HUES48 (cell line): ENCODE results near the gene ELMOD1.

Source experiments
- H3K27ac ChIP-seq: one replicate; pipeline ENCODE4 v1.7.0; 2013; ENCODE audit warnings: low read depth, low read length, inconsistent platforms
- H3K27me3 ChIP-seq: 2 replicates; pipeline ENCODE4 v1.6.1; 2013; ENCODE audit warnings: mild to moderate bottlenecking, low read length; ENCODE audit not compliant: control insufficient read depth, insufficient read depth
- H3K36me3 ChIP-seq: 2 replicates; pipeline ENCODE4 v1.6.1; 2013; ENCODE audit warnings: low read length; ENCODE audit not compliant: control insufficient read depth, insufficient read depth
- H3K4me1 ChIP-seq: 2 replicates; pipeline ENCODE4 v1.6.1; 2013; ENCODE audit warnings: mild to moderate bottlenecking, low read length; ENCODE audit not compliant: control insufficient read depth, insufficient read depth
- H3K4me3 ChIP-seq: 2 replicates; pipeline ENCODE4 v1.5.1; 2013; ENCODE audit warnings: mild to moderate bottlenecking, low read depth, low read length
- H3K9ac ChIP-seq: 2 replicates; pipeline ENCODE4 v1.6.1; 2013; ENCODE audit warnings: mild to moderate bottlenecking, low read depth, low read length, moderate library complexity
- H3K9me3 ChIP-seq: 2 replicates; pipeline ENCODE4 v1.6.1; 2013; ENCODE audit warnings: low read length; ENCODE audit not compliant: control insufficient read depth, insufficient read depth

ELMOD1 gene

DNA sequence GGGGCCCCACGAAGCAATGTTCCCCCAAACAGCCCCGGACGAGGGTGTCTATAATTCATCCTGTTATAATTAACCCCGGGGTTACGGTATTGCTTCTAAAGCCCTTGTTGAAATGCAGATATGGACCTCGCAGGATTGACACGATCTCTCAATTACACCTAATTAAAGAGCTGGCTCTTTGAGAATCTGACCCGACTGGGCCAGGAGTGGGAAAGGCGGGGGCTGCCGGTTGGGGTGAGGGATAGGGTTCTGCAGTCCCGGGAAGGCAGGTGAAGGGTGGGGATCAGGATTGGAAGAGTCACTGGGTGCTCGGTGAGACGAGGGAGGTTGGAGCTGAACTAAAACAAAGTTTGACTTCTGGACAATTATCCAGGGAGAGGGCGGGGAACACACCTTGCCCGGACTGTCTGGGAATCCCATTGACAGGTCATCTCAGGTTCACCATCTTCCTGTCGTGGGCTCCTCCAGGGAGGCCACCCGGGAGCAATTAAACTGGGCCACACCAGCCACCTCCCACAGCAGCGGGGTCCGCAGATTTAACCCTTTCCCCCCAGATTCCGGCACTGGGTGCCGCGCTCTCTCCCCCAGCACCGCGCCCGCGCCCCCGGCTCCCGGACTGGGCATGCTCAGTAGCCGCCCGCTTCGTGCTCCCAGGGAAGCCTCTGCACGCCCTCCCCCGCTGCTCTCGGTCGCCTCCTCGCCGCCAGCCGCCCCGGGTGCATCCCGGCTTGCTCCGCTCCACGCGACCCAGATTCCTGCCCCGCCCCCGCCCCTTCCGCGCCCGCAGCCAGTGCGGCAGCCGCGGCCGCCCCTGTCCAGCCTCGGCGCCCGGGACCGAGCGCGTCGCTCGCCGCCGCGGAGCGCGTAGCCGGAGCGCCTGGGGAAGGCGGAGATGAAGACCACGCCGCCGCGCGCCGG is at the start of gene ELMOD1:
Gene ELMOD1, plus strand, starts transcription at position 688 of the 918 bp plus-strand sequence. CDS start 27,043 bp downstream, outside the sequence.
- no peak within 1 kb of the TSS for H3K27ac ChIP-seq
- H3K9me3 ChIP-seq = no peaks in the 10 kb centered on the region
- peaks cover 26% of the 10 kb centered on the region for H3K4me1 ChIP-seq
- peaks cover 86% of the 10 kb centered on the region for H3K27me3 ChIP-seq
- no peak within 1 kb of the TSS for H3K9ac ChIP-seq
- no peaks in the 10 kb centered on the region for H3K36me3 ChIP-seq
- H3K4me3 ChIP-seq = peak within 1 kb of the TSS; percentile 91

DNA sequence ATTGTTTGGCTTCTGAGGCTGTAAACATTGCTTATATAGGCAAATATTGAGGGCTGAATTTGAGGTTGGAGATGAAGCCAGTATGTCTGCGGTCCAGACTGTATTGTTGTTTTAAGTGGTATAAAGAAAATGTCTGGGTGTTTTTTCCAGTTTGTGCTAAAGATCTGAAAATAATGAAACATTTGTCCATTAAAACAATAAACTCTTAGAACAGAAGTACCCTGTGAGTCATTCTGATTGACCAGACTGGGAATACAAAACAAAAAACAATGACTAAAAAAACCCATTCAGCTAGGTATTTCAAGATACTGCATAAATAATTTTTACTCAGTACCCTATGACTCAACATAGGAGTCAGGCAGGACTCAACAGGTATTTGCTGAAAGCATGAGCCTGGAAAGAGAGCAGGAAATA is 45.8 kb upstream of the ELMOD1 start:
- Histone ChIP-seq H3K4me3 (no peak overlapping the region), H3K36me3 (peaks cover 20% of the 10 kb centered on the region), H3K9me3 (no peaks in the 10 kb centered on the region), H3K27me3 (no peaks in the 10 kb centered on the region), H3K27ac (no peak overlapping the region), H3K4me1 (no peaks in the 10 kb centered on the region), H3K9ac (no peak overlapping the region)

DNA sequence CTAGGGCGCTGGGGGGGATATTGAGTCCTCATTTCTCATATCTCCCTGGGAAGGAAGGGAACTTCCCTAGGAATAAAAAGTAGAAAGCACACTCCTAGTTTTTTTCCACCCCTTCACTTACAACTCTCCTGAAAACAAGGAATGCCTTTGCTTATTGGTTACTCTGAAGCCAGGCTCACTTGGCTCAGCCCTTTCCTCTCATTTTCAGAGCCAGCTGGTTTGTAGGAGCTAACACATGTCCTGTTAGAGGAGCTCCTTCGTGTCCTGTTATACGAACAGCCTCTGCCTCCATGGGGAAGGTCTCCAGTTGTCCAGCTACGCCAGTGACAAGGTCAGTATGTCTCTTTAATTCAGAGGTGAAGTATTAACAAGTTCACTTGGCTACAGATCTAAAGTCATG is 43.0 kb upstream of the ELMOD1 start:
- Histone ChIP-seq H3K36me3 (peaks cover 42% of the 10 kb centered on the region), H3K27ac (no peak overlapping the region), H3K4me1 (no peaks in the 10 kb centered on the region), H3K9me3 (no peaks in the 10 kb centered on the region), H3K27me3 (no peaks in the 10 kb centered on the region), H3K9ac (no peak overlapping the region), H3K4me3 (no peak overlapping the region)

DNA sequence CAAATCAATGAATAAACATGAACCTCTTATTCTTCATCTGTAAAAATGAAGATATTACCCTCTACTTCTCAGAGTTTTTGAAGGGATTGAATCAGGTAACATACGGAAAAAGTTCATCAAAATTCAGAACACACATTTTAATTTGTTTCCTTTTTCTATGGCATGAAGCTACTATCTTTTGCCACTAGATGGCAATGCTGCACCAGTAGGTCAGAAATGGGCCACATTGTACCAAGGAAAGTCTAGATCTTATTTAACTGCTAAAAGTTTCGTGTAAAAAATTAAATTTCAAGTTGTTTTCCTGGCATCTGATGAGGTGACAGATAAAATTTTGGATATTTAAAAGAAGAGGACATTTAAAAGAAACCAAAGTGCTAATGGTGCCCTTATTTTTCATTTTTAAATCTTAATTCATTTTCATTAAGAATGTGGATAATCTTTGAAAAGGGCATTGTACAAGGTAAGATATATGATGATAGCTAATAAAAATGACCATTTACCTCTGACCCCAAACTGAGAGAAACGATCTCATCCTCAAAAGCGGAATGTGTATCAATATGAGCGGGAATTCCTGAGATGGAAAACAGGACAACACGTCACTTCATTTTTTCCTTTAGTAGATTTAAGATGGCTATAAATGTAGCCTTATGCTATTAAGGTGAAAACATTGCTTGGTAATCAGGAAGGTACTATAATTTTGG is 41.5 kb upstream of the ELMOD1 start:
- Histone ChIP-seq H3K27me3 (no peaks in the 10 kb centered on the region), H3K36me3 (peaks cover 56% of the 10 kb centered on the region), H3K9ac (no peak overlapping the region), H3K27ac (no peak overlapping the region), H3K4me1 (no peaks in the 10 kb centered on the region), H3K4me3 (no peak overlapping the region), H3K9me3 (no peaks in the 10 kb centered on the region)

DNA sequence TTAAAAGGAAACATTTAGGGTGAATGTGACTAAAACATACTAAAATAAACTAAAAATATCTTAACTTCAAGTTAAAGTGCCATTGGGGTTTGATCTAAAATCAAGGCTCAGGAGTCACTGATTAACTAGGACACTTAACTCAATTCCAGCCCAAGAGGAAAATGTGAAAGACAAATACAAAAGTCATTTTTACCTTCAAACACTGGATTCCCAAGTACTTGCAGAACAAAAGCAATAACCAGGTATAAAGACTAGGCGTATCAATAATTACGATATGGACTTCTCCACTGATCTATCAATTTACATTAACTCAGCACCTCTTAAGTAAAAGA is 41.0 kb upstream of the ELMOD1 start:
- H3K4me3 ChIP-seq = no peak overlapping the region
- no peaks in the 10 kb centered on the region for H3K9me3 ChIP-seq
- H3K9ac ChIP-seq = no peak overlapping the region
- peaks cover 61% of the 10 kb centered on the region for H3K36me3 ChIP-seq
- no peaks in the 10 kb centered on the region for H3K4me1 ChIP-seq
- no peaks in the 10 kb centered on the region for H3K27me3 ChIP-seq
- H3K27ac ChIP-seq = no peak overlapping the region

DNA sequence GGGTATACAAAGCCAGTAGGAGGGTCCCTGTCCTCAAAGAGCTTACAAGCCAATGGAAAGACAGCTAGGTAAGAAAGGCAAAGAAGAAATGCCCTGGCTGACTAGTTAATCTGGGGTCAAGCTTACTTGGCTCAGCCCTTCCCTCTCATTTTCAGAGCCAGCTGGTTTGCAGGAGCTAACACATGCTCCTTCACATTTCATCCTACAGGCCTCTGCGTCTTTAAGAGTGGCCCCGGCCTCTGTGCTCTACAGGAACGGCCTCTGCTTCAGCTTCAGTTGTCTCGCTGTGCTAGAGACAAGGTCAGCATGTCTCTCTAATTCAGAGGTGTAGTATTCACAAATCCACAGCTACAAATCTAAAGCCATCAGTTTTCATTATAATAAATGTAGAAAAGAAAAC is 40.6 kb upstream of the ELMOD1 start:
- Histone ChIP-seq H3K36me3 (peaks cover 61% of the 10 kb centered on the region), H3K27me3 (no peaks in the 10 kb centered on the region), H3K27ac (no peak overlapping the region), H3K4me1 (no peaks in the 10 kb centered on the region), H3K9me3 (no peaks in the 10 kb centered on the region), H3K4me3 (no peak overlapping the region), H3K9ac (no peak overlapping the region)

DNA sequence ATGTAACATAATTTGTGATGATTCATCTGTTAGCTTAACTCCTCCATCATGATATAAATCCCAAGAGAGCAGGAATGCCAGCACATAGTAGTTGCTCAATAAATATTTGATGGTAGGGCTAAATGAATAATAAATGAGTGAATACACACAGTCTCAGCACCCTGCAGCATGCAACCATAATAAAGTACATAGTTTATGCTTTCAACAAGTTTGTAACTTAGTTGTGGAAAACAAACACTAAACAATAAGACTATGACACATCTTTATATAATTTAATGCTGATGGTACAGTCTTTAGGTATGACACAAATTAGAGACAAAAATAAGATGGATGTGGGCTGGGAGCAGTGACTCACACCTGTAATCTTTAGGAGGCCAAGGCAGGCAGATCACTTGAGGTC is 29.3 kb upstream of the ELMOD1 start:
- H3K27ac ChIP-seq = no peak overlapping the region
- H3K36me3 ChIP-seq = peaks cover 13% of the 10 kb centered on the region
- H3K4me3 ChIP-seq = no peak overlapping the region
- H3K27me3 ChIP-seq = no peaks in the 10 kb centered on the region
- peaks cover 8% of the 10 kb centered on the region; the same call in 1 of the 2 replicates for H3K4me1 ChIP-seq
- H3K9ac ChIP-seq = no peak overlapping the region
- no peaks in the 10 kb centered on the region for H3K9me3 ChIP-seq

DNA sequence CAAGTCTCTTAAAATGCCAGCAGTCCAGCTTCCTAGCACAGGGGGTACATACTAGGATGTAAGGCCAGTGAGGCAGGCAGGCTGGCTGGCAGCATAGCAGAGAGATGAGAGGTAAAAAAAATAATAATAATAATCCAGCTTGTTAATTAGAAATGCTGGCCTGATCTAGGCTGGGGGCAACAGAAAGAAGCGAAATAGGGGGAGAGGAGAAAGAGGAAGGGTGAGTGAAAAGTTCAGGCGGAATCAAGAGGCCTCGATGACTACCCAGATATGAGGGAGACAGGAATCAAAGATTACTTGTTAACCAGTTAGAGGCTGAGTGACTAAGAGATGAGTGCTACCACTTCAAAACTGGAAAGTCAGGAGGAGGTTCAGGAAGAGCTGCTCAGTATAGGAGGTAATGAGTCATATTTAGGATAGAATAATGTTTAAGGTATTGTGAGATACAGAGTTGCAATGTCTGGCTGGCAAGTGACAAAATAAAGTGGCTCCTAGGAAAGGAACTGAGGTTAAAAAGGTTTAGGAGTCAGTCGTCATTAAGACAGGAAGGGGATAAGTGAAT is 28.2 kb upstream of the ELMOD1 start:
- Histone ChIP-seq H3K4me3 (no peak overlapping the region), H3K4me1 (peaks cover 8% of the 10 kb centered on the region; the same call in 1 of the 2 replicates), H3K27me3 (no peaks in the 10 kb centered on the region), H3K36me3 (peaks cover 13% of the 10 kb centered on the region), H3K9ac (no peak overlapping the region), H3K27ac (no peak overlapping the region), H3K9me3 (no peaks in the 10 kb centered on the region)

DNA sequence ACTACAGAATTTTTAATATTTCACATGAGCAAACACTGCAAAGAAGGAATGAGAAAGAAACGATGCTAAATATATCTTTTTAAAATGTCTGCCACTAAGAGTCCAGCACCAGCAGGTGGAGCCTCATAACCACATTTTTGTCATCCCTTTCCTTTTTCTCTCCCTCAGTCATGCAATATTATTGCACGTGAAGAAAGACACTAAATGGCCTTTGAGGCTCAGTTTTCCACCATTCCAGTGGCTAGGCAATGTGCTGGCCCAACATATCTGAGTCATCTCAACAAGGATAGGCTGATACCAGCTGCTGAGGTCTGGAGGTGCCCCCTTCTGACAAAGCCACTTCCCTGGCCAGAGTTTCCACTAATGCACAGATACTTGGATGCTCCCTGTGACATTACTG is 27.2 kb upstream of the ELMOD1 start:
- no peaks in the 10 kb centered on the region for H3K27me3 ChIP-seq
- H3K9ac ChIP-seq = no peak overlapping the region
- peak overlapping the region; percentile 18; the same call in 1 of the 2 replicates for H3K4me3 ChIP-seq
- H3K36me3 ChIP-seq = peaks cover 12% of the 10 kb centered on the region
- H3K9me3 ChIP-seq = no peaks in the 10 kb centered on the region
- peaks cover 8% of the 10 kb centered on the region; the same call in 1 of the 2 replicates for H3K4me1 ChIP-seq
- no peak overlapping the region for H3K27ac ChIP-seq

DNA sequence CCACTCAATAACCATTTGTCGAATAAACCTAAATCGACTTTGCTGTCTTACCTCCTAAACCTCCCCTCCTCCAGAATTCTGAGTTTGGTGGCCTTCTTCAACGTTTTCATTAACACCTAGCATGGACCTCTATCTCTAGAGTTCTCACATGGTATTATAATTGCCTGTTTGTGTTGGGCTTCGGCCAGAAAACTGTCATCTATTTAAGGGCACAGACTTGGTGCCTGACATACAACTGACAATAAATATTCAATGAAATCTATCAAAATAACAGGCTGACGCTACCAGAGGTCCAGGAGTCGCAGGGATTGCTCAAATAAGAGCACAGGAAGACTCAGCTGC is 26.1 kb upstream of the ELMOD1 start:
- Histone ChIP-seq H3K9ac (peak overlapping the region; percentile 87), H3K27me3 (no peaks in the 10 kb centered on the region), H3K4me1 (peaks cover 11% of the 10 kb centered on the region; the same call in 1 of the 2 replicates), H3K4me3 (peak overlapping the region; percentile 97), H3K36me3 (peaks cover 8% of the 10 kb centered on the region), H3K9me3 (no peaks in the 10 kb centered on the region), H3K27ac (no peak overlapping the region)
